HG03139 (cell line): ENCODE results near the gene MAD2L1BP.

Source experiments
- ATAC-seq: cut with Tn5 transposase; IDR thresholded peaks from one replicate; pipeline ENCODE4 v1.9.1; 2021; ENCODE audit not compliant: unreplicated experiment

Gene MAD2L1BP

DNA sequence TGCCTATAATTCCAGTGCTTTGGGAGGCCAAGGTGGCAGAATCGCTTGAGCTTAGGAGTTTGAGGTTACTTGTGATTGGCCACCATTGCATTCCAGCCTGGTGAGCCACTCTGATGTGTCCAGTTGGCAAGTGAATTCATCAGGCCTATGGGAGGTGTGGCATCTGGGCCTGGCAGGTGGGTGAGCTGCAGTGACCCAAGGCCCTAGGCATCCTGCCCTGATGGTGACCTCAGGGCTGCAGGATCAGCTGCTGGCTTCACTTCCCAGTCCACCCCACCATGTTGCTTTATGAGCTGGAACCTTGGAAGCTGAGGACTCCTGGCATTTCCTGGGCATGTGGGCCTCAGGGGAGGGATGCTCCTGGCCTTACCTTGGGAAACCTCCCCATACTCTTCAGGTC lies 29.7 kb downstream of the MAD2L1BP start:
- no peak for ATAC-seq

DNA sequence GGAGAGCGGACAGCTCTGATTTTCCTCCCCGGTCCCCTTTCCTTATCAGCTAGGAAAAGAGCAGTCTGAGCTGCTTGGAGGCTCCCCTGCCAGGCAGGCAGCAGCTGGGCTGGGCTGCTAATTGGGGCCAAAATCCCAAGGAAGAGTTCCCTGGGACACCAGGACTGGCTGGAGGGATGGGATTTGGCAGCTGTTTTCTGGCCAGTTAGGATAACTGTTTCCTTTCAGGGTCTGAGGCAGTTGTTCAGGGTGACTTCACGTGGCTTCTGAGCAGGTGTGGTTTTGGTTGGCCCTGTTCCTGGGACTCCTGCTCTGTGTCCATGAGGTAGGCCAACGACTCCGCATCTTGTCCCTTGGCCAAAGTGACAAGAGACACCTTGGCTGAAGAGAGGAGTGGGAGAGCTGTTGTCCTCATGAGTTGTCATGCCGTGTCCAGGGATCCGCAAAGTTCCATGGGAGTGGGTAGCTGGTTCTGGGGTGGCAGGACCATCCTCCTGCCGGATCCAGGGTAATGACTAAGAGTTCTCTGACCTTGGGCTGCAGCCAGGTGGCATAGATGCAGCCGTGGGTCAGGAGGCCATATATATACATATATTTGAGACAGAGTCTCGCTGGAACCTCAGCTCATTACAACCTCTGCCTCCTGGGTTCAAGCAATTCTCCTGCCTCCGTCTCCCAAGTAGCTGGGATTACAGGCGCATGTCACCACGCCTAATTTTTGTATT lies 30.7 kb downstream of the MAD2L1BP start:
- no peak for ATAC-seq

DNA sequence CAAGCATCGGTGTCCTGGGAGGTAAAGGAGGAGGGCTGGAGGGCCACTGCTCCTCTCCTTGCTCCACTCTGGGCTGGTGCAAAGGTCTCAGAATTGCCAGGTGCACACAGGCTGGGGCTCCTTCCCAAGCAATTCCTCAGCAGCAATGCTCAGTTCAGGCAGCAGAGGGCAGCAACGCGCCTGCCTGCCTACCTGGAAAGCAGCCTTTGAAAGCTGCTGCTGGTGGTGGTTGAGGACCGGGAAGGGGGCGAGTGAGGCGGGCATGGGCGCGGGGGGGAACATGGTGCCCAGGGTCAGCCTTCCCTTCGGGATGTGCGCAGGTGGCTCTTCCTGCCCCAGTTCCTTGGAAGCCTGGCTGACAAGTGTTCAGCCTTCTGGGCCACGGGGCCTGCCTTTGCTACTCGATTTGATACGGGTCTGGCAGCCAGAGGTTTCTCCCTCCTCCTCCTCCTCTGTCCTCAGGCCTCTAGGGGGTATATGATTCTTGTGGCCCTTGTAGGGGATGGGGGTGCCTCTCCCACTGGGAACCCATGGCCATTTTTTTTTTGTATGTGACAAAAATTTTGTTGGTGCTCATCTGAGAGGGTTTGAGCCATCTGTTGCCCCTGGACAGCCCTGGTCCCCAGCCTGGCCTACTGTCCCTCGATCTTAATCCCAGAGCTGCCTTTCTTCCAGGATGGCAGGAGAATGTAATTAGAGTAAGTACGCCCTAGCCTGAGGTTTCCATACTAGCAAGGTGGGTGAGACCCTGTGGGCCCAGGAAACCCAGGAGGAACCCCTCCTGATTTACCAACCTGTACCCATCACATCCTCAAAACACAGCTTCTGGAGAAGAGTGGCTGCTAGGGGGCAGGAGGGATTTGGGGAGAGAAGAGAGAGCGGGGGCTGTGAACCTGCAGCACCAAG lies 31.9 kb downstream of the MAD2L1BP start:
- ATAC-seq, result no peak

DNA sequence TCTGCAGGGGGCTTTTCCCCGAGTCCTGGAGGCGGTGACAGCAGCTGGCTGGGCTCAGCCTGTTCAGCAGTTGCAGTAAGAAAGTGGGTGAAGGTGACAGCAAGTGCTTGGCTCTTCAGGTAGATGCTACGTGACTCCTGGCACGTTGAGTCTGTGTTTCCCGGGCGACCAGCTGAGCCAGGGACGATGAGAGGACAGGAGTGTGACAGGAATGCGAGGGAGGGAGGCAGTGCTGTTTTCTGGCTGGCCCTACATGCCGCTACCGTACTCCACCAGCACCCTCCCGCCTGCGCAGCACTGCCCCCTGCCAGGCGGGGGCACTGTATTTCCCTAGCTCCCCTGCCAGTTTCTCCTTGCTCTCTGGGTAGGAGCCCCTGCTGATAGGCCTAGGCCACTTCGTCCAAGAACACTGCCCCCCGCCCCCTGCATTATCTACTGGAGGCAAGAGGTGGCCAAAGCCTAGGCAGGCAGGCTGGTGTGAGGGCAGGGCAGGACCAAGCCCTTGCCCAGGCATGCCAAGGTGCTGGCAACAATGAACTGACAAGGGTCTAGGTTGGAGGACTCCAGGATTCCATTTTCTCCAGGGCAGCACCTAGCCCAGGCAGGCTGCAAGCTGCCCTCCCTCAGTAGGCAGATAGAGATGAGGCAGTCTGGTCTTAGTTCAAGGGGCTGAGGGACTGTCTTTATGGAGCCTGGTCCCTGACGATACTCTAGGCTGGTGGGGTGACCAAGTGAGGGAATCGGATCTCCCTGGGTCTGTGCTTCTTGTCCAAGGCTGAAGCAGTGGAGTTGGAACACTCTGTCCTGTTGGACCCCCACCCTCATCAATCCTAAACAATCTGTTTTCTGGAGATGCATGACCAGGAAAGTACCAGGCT lies 32.8 kb downstream of the MAD2L1BP start:
- ATAC-seq, result no peak

DNA sequence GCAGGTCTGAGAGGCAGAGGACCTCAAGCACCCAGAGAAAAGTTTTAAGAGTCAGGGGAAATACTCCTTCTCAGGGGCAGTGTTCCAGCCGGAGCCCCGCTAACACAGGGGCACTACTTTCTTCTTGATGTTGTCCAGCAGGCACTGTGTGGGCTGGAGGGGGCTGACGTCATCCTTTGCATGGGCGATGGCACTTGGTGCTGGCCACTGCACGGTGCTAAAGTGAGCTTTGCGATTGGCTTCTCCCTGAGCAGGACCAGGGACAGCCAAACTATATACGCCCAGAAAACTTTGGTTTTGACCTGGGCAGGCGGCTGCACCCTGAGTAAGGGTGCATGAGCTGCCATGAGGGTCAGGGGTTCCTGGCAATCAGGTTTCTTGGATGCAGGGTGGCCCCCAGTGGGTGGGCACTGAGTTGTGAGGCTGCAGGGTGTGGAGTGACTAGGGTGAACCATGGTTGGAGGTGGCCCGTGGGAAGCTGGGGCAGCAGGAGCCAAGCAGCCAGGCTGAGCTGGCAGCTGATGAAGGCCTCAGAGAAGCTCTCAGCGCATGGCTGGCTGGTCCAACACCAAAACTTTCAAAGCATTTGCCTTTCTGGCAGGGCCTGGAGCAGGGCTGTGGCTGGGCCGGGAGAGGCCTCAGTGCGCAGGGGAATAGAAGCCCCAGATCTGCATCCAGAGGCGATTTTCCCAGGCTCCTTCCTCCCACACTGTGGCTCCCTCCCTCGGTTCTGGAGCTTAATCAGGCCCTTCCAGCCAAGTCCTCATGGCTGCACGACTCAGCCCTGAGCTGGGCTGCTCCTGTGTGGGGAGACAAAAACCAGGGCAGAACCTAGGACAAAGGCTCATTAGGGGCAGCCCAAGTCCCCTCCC lies 33.6 kb downstream of the MAD2L1BP start:
- no peak for ATAC-seq

DNA sequence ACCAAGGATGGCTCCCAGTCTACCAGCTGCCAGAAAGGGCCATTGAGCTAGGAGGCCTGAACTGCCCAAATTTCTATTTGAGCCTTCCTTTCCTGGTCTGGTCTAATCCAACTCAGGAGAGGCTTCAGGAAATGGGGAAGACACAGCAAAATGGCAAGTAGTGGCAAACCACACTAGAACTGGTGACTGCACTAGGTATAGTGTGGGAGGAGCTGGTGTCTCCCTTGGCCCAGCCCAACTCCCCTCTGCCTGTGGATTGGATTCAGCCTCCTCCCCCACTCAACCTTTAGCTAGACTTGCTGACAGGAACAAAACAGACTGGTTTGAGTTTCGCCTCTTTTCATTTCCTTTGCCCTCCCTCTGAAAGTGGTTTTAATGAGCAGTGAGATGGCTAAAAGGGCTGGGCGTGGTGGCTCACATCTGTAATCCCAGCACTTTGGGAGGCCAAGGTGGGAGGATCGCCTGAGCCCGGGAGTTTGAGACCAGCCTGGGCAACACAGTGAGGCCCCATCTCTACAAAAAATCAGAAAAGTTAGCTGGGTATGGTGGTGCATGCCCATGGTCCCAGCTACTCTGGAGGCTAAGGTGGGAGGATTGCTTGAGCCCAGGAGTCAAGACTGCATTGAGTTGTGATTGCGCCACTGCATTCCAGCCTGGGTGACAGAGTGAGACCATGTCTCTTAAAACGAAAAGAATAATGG lies 34.4 kb downstream of the MAD2L1BP start:
- no peak for ATAC-seq

DNA sequence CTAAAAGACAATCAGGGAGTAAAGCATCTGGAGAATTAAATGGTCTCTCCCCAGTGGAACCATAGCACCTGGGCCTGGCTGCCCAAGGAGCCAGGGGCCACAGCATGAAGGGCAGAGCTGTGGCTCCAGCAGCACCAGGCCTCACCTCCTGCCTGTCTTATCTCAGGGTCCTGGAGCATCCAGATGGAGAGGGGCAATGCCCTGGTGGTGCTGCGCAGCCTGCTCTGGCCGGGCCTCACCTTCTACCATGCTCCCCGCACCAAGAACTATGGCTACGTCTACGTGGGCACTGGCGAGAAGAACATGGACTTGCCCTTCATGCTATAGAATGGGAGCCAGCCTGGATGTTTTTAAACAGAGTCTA lies 35.0 kb downstream of the MAD2L1BP start:
- no peak for ATAC-seq

DNA sequence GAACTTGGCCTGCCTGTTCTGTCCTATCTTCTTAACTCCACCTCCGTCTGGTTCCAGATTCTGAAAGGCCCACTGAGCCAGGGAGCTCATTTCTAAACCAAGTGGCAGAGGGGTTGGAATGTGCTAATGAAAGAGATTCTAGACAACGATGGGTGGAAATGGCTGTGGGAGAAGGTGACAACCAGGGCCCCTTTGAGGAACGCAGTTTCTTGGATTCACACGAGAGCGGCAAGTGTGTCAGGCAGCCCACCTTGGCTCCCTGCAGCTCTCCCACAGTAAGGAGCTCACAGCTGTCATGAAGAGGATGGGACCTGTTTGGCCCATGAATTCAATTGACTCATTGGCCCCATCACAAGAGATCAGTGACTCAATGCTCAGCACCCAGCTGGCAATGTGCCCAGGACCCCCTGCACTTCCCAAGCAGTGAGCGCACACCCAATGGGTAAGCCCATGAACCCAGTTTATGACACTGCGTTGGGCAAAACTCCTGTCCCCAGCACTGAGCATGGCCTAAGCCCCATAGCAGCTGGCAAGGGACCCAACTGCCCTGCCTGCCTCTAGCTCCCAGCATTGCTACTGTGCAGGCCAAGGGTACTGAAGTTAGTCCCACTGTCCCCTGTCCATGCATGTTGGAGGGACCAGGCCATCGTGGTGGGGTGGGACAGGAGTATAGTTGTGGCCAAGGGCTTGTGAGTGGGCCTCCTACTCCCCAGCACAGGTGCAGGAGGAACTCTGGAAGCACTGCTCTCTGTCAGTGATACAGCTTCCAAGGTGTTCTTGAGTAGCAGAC lies 35.6 kb downstream of the MAD2L1BP start:
- no peak for ATAC-seq

DNA sequence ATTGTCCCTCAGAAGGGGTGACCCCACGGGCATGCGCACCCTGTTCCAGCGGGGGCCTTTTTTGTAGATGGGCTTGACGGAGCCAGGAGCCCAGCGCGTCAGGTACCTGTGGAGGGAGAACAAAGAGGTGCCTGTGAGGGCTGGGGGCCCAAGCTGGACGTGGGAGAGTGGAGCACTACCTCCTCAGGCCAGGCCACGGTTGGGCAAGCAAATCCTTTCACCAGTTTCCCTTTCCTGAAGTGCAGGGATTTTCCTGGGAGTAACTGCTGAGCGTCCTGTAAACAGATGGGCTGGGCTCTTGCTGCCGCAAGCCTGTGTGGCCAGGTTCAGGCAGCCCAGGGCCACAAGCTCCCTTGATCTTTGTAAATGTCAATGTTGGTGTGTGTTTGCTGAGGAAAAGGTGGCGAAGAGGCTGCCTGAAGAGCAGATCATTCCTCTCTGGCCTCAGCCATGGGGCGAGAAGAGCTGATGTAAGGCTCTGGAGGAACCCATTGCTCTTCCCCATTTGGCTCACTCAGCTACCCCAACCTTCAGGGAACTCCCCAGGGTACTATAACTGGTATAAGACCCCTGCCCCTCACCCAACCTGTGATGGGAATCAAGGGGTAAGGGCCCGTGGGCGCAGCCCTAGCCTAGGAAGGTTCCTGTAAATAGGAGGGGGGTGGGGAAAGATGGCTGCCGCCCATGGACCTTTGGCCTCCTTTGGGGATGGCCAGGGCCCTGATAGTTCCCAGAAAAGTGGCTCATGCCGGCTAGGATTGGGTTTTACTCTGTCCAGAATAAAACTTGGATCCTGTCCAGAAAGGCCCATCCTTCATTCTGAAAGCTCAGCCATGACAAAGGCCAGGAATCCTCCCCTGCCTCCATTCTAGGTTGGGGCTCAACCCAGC lies 36.4 kb downstream of the MAD2L1BP start:
- no peak for ATAC-seq

DNA sequence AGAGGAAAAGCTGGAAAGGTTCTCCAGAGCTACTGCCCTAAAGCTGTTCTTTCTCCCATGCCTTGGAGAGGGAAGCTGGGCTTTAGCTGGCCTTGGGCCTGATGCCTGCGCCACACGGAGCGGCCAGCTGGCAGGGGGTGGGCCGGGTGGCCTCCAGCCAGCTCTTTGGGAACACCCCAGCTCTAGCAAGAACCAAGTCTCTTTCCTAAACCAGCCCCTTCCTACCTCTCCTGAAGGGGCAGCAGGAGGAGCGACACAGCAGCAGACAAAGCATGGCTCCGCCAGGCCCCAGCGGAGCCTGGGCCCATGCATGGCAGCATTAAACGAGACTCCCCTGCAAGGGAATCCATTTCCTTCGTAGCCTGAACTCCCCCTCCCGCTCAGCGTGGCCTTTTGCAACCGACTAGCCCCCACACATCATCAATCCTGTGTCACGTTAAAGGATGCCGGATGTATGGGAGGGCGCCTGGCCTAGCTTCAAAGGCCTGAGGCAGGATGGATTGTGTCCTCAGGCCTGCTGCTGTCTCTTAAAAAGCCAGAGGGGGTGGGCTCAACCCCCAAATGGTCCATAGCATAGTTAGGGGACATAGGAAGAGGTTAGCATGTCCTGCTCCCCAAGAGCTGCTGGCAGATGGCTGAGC lies 37.9 kb downstream of the MAD2L1BP start:
- no peak for ATAC-seq

DNA sequence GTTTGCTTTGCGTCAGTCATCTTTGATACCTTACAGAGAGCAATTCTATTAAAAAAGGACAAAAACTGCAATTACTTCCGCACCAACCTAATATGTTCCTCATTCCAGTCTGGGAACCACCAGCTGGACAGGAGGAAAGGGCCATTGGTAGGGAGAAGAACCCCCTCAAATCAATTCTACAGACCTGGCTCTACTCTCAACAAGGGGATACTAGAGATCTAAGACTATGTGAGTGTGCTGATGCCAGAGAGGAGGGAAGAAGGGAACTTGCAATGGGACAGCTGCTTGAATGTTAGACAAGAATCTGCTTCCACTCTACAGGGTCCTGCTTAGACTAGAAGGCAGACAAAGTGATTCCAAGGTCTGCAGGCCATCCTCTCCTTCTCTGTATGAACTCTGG lies 38.7 kb downstream of the MAD2L1BP start:
- no peak for ATAC-seq

DNA sequence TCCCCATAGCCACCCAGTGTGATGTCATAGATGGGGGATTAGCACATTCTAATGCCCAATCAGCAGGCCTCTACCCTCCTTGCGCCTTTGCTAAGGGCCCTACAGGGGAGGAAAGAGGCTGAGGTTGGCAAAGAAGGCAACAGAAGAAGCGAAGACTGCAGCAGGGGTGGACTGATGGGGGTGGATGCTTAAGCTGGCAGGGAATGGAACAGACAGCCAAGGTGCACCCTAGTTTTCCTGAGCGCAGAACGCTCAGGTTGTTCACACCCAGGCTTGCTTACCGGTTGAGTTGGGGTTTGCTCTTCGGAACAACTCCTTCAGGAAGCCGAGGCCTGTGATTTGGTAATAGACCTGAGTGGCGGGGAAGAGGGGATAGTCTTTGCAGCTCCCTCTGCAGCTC lies 39.3 kb downstream of the MAD2L1BP start:
- no peak for ATAC-seq

DNA sequence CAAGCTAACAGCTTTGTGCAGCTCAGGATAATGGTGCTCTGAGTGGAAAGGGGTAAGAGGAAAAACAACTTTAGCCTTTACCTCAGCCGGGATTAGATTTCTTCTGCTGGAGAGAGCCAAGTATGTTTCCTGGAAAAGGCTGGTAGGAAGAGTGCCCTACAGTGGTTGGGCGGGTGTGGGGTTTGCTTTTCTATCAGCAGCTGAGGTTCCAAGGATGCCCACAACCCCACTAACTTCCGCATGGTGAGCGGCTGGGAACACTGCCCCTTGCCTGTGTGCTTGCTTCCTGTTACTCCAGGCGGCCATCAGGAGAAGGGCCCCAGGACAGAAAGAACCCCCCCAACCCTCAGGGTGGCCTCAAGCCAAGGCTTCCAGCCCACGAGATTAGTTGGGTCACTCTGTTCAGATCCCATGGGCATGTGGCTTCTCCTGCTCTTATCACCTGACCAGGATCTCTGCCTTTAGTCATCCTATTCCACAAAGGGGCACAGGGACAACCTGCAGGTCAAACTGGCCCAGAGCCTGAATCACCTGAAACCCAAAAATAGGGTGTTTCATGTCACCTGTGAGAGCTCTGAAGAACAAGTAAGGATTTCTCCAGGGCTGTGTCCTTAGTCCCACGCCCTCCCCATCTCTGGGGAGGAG lies 41.4 kb downstream of the MAD2L1BP start:
- ATAC-seq, result no peak

DNA sequence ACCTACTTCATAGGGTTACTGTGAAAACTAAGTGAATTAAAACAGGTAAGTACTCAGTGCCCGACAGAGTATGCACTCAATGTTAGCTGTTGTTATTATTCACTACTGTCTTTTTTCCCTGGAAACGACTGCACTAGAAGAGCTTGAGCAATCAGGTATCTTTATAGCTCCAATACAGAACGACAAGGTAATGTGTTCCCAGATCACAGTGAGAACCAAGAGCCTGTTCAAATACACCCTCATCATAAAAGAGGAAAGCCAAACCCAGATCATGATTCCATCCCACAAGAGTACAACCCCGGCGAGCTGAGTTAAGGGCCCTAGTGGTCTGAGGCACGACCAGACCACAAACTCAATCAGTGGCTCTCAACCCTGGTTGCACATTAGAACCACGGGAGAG lies 42.1 kb downstream of the MAD2L1BP start:
- no peak for ATAC-seq

DNA sequence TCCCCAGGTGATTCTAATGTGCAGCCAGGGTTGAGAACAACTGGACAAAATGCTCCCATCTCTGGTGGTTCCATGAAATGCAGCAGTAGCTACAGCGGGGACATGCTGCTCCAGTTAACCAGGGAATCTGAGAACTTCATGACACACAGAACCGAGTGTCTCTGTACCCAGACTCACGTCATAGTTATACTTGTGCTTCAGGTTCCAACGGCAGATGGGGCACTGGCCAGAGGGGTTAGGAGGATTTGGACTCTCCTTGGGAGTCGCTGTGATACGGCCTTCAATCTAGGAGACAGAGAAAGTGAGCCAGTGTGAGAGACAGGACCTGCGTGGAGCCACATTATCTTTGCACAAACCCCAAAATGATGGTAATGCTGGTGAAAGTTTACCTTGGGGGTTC lies 42.7 kb downstream of the MAD2L1BP start:
- ATAC-seq, result no peak

DNA sequence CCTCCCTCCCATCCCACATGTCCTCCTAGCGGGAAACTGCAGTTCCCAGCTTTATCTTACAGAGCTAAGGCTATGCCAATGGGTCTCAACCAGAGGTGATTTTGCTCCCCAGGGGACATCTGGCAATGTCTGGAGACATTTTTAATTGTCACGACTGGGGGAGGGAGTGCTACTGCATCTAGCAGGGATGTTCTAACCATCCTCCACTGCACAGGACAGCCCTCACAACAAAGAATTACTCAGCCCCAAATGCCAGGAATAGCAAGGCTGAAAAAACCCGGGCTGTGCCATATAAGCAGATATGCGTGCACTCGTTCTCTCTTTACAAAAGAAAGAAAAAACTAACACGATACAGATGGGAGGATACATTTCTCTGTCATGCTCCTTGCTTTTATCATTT lies 43.4 kb downstream of the MAD2L1BP start:
- ATAC-seq, result no peak
